TTC549 (cell line): ENCODE data around the gene PAK3.

ENCODE experiments used
- FAIRE-seq: peaks from 2 replicates; lab custom pipeline; 2012; peaks lifted over from hg19 to GRCh38; lab: Jason Lieb, UNC

The PAK3 gene

DNA sequence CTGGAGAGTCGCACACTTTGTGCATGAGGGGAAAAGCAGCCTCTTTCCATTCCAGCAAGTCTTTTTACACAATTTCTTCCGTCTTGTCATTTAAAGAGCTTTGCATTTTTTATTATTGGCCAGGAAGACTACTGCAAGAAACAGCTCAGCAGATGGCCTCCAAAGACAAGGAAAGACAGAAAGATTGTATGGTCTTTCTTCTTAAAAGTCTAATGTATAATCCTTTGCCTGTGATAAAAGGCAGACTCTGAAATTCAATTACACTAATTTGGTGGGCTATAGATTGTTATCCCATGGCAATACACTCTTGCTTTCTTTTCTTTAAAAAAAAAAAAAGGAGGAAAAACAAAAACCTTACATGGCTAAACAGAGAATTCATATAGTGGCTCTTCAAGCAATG lies 168.4 kb downstream of the PAK3 start:
- FAIRE-seq = no peak

- no peak for FAIRE-seq
These were observed 169.5 kb downstream of the PAK3 start for GRCh38 chrX:111265486-111265885.

DNA sequence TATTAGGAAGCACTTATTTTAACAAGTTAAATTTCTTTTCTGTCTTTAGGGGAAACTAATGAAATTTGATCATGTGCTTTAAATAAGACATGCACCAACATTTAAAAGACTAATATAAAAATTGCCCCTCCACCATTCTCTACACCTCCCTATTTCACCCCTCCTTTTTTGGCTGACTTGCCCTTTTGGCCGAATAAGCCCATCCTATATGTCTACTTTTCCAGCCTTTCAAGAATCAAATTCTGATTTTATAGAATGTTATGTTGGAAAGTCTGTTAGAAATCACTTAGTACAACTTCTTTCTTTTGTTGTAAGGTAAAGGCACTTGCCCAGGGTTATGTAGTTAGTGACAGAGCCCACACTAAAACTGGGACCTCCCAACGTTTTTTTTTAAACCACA lies 172.5 kb downstream of the PAK3 start:
- FAIRE-seq = no peak

DNA sequence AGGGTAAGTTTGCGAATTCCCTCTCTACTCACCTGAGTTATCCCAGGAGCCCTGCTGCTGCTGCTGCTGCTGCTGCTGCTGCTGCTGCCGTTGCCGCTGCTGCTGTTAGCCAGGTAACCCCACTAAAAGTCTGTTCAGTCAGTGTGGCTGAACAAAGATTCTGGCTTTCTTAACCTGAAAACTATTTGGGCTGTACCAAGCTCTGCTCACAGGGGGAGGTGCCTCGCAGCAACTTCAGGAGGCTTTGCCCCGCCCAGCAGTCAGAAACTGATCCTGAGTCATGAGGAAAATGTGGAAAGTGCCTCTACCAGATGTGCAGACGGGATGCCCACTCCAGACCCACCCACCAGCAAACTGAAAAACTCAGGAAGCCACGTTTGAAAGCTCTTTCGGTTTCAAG lies 174.3 kb downstream of the PAK3 start, which contains the start of gene CAPN6:
TSS of gene CAPN6 (minus strand) at position 145 of the 400 bp plus-strand sequence. CDS start 6,547 bp downstream, outside the sequence.
- no peak for FAIRE-seq
